Kidney capillary endothelial cell (primary cell): ENCODE data around the gene RHOH.

Experiments used
- DNase-seq: peaks from one replicate; pipeline ENCODE4 v3.0.0-alpha.2; 2018; ENCODE audit warnings: low spot score

RHOH gene

GRCh38 chr4:40190019-40190418 is 6.8 kb upstream of the RHOH start:
- DNase-seq: no peak

GRCh38 chr4:40190465-40190864 is 6.4 kb upstream of the RHOH start:
- no peak for DNase-seq

- no peak for DNase-seq
Observed at GRCh38 chr4:40190880-40191815, 5.7 kb upstream of the RHOH start.

- DNase-seq: no peak
Observed at GRCh38 chr4:40192114-40193015, 4.5 kb upstream of the RHOH start.

- no peak for DNase-seq
Observed at GRCh38 chr4:40193016-40193571, 3.7 kb upstream of the RHOH start.

- no peak for DNase-seq
Observed at GRCh38 chr4:40193578-40193977, 3.3 kb upstream of the RHOH start.

- DNase-seq: no peak
Observed at GRCh38 chr4:40194602-40195161, 2.1 kb upstream of the RHOH start.

GRCh38 chr4:40195182-40196177 is 1.4 kb upstream of the RHOH start:
- no peak for DNase-seq

- no peak for DNase-seq
Observed at GRCh38 chr4:40196272-40196671, 559 bp upstream of the RHOH start.

GRCh38 chr4:40197879-40198689 is 1.3 kb downstream of the RHOH start:
- no peak for DNase-seq

- no peak for DNase-seq
Observed at GRCh38 chr4:40199179-40199670, 2.4 kb downstream of the RHOH start.

GRCh38 chr4:40199999-40200874 is 3.4 kb downstream of the RHOH start:
- no peak for DNase-seq

- DNase-seq: no peak
Observed at GRCh38 chr4:40200875-40201801, 4.3 kb downstream of the RHOH start.

- no peak for DNase-seq
Observed at GRCh38 chr4:40201898-40202297, 5.1 kb downstream of the RHOH start.

- no peak for DNase-seq
Observed at GRCh38 chr4:40202474-40202873, 5.6 kb downstream of the RHOH start.

- no peak for DNase-seq
Observed at GRCh38 chr4:40204507-40205258, 7.9 kb downstream of the RHOH start.
